Right cardiac atrium (tissue), 5 donors: ENCODE measurements around the gene SNRPB. TPM values are rescaled to one million over a fixed set of nuclear protein-coding genes. Genes with fewer than 3 reads are reported as not detected.

Source experiments
- ATAC-seq, 2 donors: fragments of 200-7000 bp; cut with Tn5 transposase; one replicate each; pipeline versions ENCODE4 v1.8.0 to v1.9.1; 2020; ENCODE audit warnings: moderate library complexity in 2 of 2, mild to moderate bottlenecking in 1 of 2
- DNase-seq, 3 donors: peaks; one replicate each; pipeline ENCODE4 v3.0.0-alpha.2; 2020
- H3K27ac ChIP-seq: one replicate; pipeline ENCODE4 v1.5.1; 2013; ENCODE audit warnings: mild to moderate bottlenecking, low read length, control low read depth, moderate library complexity
- H3K27me3 ChIP-seq: one replicate; pipeline ENCODE4 v1.6.1; 2013; ENCODE audit not compliant: control insufficient read depth, insufficient read depth
- H3K4me1 ChIP-seq: one replicate; pipeline ENCODE4 v1.6.1; 2013; ENCODE audit warnings: low read length; ENCODE audit not compliant: control insufficient read depth, insufficient read depth
- H3K4me3 ChIP-seq: one replicate; pipeline ENCODE4 v1.5.1; 2013; ENCODE audit warnings: low read length, control low read depth
- H3K9me3 ChIP-seq: one replicate; pipeline ENCODE4 v1.6.1; 2013; ENCODE audit warnings: low read length; ENCODE audit not compliant: control insufficient read depth
- WGBS: extraction: QIAGEN DNeasy Blood & Tissue Kit; methylation state at CpG from one replicate; pipeline ENCODE4 v1.1.7; 2013; 5-methylcytosine and 5-hydroxymethylcytosine counted together
- intact Hi-C, 4 donors: fragments of 100-400 bp; cut with DNase I; formaldehyde crosslinking; loops; one replicate each; pipeline versions ENCODE4 v1.11.0 to v1.14.0; 2022 to 2023
- polyA plus RNA-seq: library from polyadenylated mRNA; stranded (reverse); fragments of 200-250 nt; gene quantifications from one replicate; pipeline ENCODE4 v1.2.3, GENCODE V29; 2013
- total RNA-seq, 4 donors: library from RNA; stranded (reverse); fragmentation: NEBNext Ultra II Directional; extraction: Animal tissue kit (Norgen Biotek cat#: 25700); gene quantifications; one replicate each; pipeline ENCODE4 v1.2.1, GENCODE V29; 2021
- donor health status: healthy with polysubstance abuse.
- donor health status: DM: no; HTN: yes; CAD: no.
- donor health status: DM: no; HTN: no; CAD: no.
- donor health status: DM: no; HTN: yes; CAD: no; lungs with severe emphysema.
- donor health status: DM: yes; HTN: yes; CAD: no.

Gene SNRPB
- total and polyA plus RNA-seq, 5 donors = 44.6 to 78.8 (median 49.5) TPM

DNA sequence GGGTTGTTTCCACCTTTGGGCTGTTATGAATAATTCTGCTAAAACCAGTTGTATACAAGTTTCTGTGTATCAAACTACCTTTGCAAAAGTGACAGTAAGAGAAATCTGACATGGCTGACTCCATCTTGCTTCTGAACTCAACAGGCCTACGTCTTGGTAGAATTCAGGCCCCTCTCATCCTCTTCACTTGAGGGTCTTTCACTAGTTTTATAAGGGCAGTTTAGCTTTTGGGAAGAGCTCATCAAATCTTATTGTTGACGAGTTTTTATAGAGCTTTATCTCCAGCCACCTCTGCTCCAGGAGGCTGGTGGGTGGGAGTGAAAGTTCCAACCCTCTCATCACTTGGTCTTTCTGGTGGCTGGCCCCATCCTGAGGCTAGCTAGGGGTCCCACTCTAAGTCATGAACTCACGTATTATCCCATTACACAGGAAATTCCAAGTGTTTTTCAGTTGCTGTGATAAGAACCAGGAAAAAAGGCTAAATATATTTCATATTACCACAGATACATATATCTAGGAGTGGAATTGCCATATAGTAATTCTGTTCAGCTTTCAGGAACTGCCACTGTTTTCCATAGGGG, 11.6 kb downstream of the SNRPB start:
- Histone ChIP-seq H3K4me1 (no peaks in the 10 kb centered on the region), H3K4me3 (no peak overlapping the region), H3K27me3 (no peaks in the 10 kb centered on the region), H3K27ac (no peak overlapping the region), H3K9me3 (no peaks in the 10 kb centered on the region)
- ATAC-seq (no peak), DNase-seq (no peak)
- 80% methylated on average over 3 of the region's 3 CpGs for WGBS
- intact Hi-C loops = loop anchor here in 2 of 4 donors (10.0 kb wide), 3 partner anchors 254 to 694 kb away; no protein-coding TSS in a partner anchor

GRCh38 chr20:2455771-2456497, 14.7 kb downstream of the SNRPB start:
- H3K4me3 ChIP-seq = no peak overlapping the region
- no peak for DNase-seq
- ATAC-seq = no peak
- no peaks in the 10 kb centered on the region for H3K27me3 ChIP-seq
- no peaks in the 10 kb centered on the region for H3K4me1 ChIP-seq
- 74% methylated on average over 2 of the region's 2 CpGs for WGBS
- H3K27ac ChIP-seq = no peak overlapping the region
- intact Hi-C loops = loop anchor here in 2 of 4 donors (10.0 kb wide), 3 partner anchors 251 to 691 kb away; no protein-coding TSS in a partner anchor
- H3K9me3 ChIP-seq = no peaks in the 10 kb centered on the region

DNA sequence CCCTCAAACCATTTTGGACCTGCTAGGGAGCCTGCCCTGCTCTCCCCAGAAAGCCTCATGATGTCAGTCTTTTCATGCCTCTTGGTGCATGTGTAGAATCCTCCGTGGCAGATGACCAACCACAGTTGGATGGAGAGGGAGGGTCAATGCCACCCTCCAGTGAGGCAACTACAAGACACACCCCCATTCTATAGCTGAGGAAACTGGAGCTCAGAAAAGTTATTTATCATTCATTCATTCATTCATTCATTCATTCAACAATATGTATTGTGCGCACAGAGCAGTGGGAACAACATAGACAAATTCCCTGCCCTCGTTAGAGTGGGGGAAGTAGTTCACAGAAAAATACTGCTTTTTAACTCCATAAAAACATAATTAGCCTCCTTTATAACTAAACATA, 16.8 kb downstream of the SNRPB start:
- WGBS = 82% methylated on average over 3 of the region's 3 CpGs
- Histone ChIP-seq H3K4me3 (no peak overlapping the region), H3K9me3 (no peaks in the 10 kb centered on the region), H3K4me1 (no peaks in the 10 kb centered on the region), H3K27ac (no peak overlapping the region), H3K27me3 (no peaks in the 10 kb centered on the region)
- DNase-seq = no peak
- ATAC-seq = no peak
- intact Hi-C loops = loop anchor here in 3 of 4 donors (5.0 to 10.0 kb wide), 5 partner anchors 246 to 689 kb away; no protein-coding TSS in a partner anchor

- Histone ChIP-seq H3K9me3 (no peaks in the 10 kb centered on the region), H3K4me1 (no peaks in the 10 kb centered on the region), H3K4me3 (no peak overlapping the region), H3K27ac (no peak overlapping the region), H3K27me3 (no peaks in the 10 kb centered on the region)
- intact Hi-C loops = loop anchor here in 3 of 4 donors (5.0 to 10.0 kb wide), 5 partner anchors 245 to 687 kb away; no protein-coding TSS in a partner anchor
- 52% methylated on average over 8 of the region's 8 CpGs for WGBS
- DNase-seq (peak in 2 of 3 donors; percentile 62 to 77), ATAC-seq (peak; percentile 54 to 70)
These were observed 18.5 kb downstream of the SNRPB start for GRCh38 chr20:2451939-2452732.

- no peak for ATAC-seq
- DNase-seq = no peak
- H3K9me3 ChIP-seq = no peaks in the 10 kb centered on the region
- no peak overlapping the region for H3K27ac ChIP-seq
- H3K4me1 ChIP-seq = no peaks in the 10 kb centered on the region
- no peak overlapping the region for H3K4me3 ChIP-seq
- WGBS = 83% methylated on average over 5 of the region's 5 CpGs
- intact Hi-C loops = loop anchor here in 3 of 4 donors (5.0 to 10.0 kb wide), 5 partner anchors 244 to 687 kb away; no protein-coding TSS in a partner anchor
- H3K27me3 ChIP-seq = no peaks in the 10 kb centered on the region
These were observed 19.2 kb downstream of the SNRPB start for GRCh38 chr20:2451422-2451821.

DNA sequence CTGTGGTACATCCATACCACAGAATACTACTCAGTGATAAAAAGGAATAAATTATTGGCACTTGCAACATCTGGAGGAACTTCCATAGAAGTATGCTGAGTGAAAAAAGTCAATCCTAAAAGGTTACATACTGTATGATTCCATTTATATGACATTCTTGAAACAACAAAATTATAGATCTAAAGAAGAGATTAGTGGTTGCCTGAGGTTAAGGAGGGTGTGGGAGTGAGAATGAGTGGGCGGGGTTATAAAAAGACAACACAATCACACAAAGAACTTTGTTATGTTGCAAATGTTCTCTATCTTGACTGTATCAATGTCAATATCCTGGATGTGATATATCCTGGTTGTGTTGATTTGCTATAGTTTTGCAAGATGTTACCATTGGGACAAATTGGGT, 21.2 kb downstream of the SNRPB start:
- no peak overlapping the region for H3K4me3 ChIP-seq
- intact Hi-C loops = no loop called here
- H3K4me1 ChIP-seq = no peaks in the 10 kb centered on the region
- H3K9me3 ChIP-seq = no peaks in the 10 kb centered on the region
- WGBS = 92% methylated on average over 1 of the region's 1 CpG
- DNase-seq = no peak
- H3K27me3 ChIP-seq = no peaks in the 10 kb centered on the region
- no peak overlapping the region for H3K27ac ChIP-seq
- no peak for ATAC-seq

DNA sequence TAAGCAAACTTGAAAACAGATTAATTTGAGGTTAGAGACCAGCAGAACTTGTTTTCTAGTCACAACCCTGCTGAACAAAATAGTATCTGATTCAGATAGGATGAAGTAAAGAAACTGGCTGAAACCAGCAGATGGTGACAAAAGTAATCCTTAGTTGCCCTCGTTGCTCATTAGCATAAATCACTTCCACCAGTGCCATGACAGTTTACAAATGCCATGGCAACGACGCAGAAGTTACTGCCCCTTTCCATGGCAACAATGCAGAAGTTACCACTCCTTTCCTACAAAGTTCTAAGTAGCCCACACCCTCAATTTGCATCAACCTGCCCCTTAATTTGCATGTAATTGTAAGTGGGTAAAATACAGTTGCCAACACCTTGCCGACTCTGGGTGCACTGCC, 23.7 kb downstream of the SNRPB start:
- WGBS = 75% methylated on average over 4 of the region's 4 CpGs
- Histone ChIP-seq H3K27me3 (no peaks in the 10 kb centered on the region), H3K9me3 (no peaks in the 10 kb centered on the region), H3K27ac (no peak overlapping the region), H3K4me3 (no peak overlapping the region), H3K4me1 (no peaks in the 10 kb centered on the region)
- DNase-seq (no peak), ATAC-seq (no peak)
- intact Hi-C loops = no loop called here

DNA sequence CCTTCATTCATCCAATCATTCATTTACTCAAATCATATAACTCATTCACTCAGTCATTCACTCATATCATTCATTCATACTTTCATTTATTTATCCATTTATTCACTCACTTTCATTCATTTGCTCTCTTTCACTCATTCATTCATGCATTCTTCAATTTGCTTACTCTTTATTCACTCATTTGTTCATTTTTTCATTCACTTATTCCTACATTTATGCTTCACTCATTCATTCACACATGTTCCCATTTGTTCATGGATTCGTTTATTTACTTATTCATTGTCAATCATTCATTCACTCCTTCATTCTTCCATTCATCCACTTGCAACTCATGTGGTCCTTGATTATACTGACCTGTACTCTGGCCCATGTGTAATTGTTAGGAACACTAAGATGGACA, 39.4 kb downstream of the SNRPB start:
- DNase-seq (no peak), ATAC-seq (no peak)
- H3K4me1 ChIP-seq = no peaks in the 10 kb centered on the region
- H3K27me3 ChIP-seq = no peaks in the 10 kb centered on the region
- H3K4me3 ChIP-seq = no peak overlapping the region
- H3K9me3 ChIP-seq = no peaks in the 10 kb centered on the region
- no peak overlapping the region for H3K27ac ChIP-seq
- intact Hi-C loops = no loop called here
- WGBS = 36% methylated on average over 1 of the region's 1 CpG

GRCh38 chr20:2430538-2430937, 40.1 kb downstream of the SNRPB start:
- ATAC-seq = no peak
- WGBS = 81% methylated on average over 4 of the region's 4 CpGs
- H3K27me3 ChIP-seq = no peaks in the 10 kb centered on the region
- H3K9me3 ChIP-seq = no peaks in the 10 kb centered on the region
- no peak overlapping the region for H3K27ac ChIP-seq
- intact Hi-C loops = no loop called here
- H3K4me3 ChIP-seq = no peak overlapping the region
- no peak for DNase-seq
- H3K4me1 ChIP-seq = no peaks in the 10 kb centered on the region

GRCh38 chr20:2429051-2429450, 41.5 kb downstream of the SNRPB start:
- ATAC-seq = no peak
- H3K27ac ChIP-seq = no peak overlapping the region
- no peaks in the 10 kb centered on the region for H3K4me1 ChIP-seq
- WGBS = 80% methylated on average over 6 of the region's 6 CpGs
- no peaks in the 10 kb centered on the region for H3K27me3 ChIP-seq
- intact Hi-C loops = no loop called here
- no peaks in the 10 kb centered on the region for H3K9me3 ChIP-seq
- H3K4me3 ChIP-seq = no peak overlapping the region
- DNase-seq = no peak

DNA sequence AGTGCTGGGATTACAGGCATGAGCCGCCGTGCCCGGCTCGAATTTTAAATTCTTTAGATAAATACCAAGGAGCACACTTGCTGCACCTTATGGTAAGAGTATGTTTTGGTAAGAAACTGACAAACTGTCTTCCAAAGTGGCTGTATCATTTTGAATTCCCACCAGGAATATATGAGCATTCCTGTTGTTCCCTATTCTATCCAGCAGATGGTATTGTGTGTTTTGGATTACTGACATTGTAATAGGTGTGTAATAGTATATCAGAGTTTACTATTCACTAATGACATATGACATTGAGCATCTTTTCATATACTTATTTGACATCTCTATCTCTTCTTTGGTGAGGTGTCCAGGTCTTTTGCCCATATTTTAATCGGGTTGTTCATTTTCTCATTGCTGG, 49.3 kb downstream of the SNRPB start:
- Histone ChIP-seq H3K27me3 (no peaks in the 10 kb centered on the region), H3K9me3 (no peaks in the 10 kb centered on the region), H3K27ac (no peak overlapping the region), H3K4me3 (no peak overlapping the region), H3K4me1 (no peaks in the 10 kb centered on the region)
- DNase-seq (no peak), ATAC-seq (no peak)
- intact Hi-C loops = no loop called here
- 79% methylated on average over 5 of the region's 5 CpGs for WGBS
